GM06990 (cell line): ENCODE data around the gene BRD3.

Experiments used
- DNase-seq: peaks from one replicate; pipeline ENCODE4 v3.0.0-alpha.2; 2011; ENCODE audit not compliant: insufficient read length; ENCODE audit errors: extremely low read depth
- H3K27me3 ChIP-seq: replicated peaks from 2 replicates; pipeline ENCODE4 v1.6.0; 2011; ENCODE audit warnings: low read length; ENCODE audit not compliant: control insufficient read depth, insufficient read depth
- H3K36me3 ChIP-seq: 2 replicates; pipeline ENCODE4 v1.5.1; 2011; ENCODE audit warnings: low read length; ENCODE audit not compliant: control insufficient read depth, insufficient read depth
- H3K4me3 ChIP-seq: replicated peaks from 2 replicates; pipeline ENCODE4 v1.5.1; 2011; ENCODE audit warnings: low read depth, mild to moderate bottlenecking, control low read depth, low read length
- CTCF ChIP-seq: IDR thresholded peaks from 2 replicates; pipeline ENCODE4 v1.5.1; 2011; ENCODE audit warnings: low read length, control low read depth, mild to moderate bottlenecking, inconsistent platforms; ENCODE audit not compliant: insufficient read depth, poor library complexity, severe bottlenecking

The BRD3 gene

GRCh38 chr9:134057751-134058701 is 9.8 kb downstream of the BRD3 start:
- DNase-seq = no peak
- Histone ChIP-seq H3K27me3 (no peaks in the 10 kb centered on the region), H3K36me3 (no peaks in the 10 kb centered on the region; the same call in 1 of the 2 replicates), H3K4me3 (no peak overlapping the region)
- TF ChIP-seq CTCF = no peak

- Histone ChIP-seq H3K27me3 (no peaks in the 10 kb centered on the region), H3K4me3 (no peak overlapping the region), H3K36me3 (peaks cover 6% of the 10 kb centered on the region)
- no peak for TF ChIP-seq CTCF
- no peak for DNase-seq
Observed at GRCh38 chr9:134057307-134057657, 10.5 kb downstream of the BRD3 start.

GRCh38 chr9:134056483-134057306 is 11.1 kb downstream of the BRD3 start:
- TF ChIP-seq CTCF = no peak
- H3K36me3 ChIP-seq = peaks cover 6% of the 10 kb centered on the region
- no peak overlapping the region for H3K4me3 ChIP-seq
- H3K27me3 ChIP-seq = no peaks in the 10 kb centered on the region
- DNase-seq = no peak

- no peak for DNase-seq
- TF ChIP-seq CTCF = no peak
- H3K27me3 ChIP-seq = no peaks in the 10 kb centered on the region
- H3K36me3 ChIP-seq = peaks cover 8% of the 10 kb centered on the region
- no peak overlapping the region for H3K4me3 ChIP-seq
Observed at GRCh38 chr9:134055981-134056461, 11.8 kb downstream of the BRD3 start.

GRCh38 chr9:134054891-134055811 is 12.7 kb downstream of the BRD3 start:
- DNase-seq = peak; percentile 3
- H3K36me3 ChIP-seq = peaks cover 9% of the 10 kb centered on the region
- no peak for TF ChIP-seq CTCF
- H3K4me3 ChIP-seq = no peak overlapping the region
- no peaks in the 10 kb centered on the region for H3K27me3 ChIP-seq
